PC-3 (cell line): ENCODE data around the gene ZNF629.
"Not testable (repeated sequence)": the region's sequence is repeated elsewhere in the genome, so short reads cannot be mapped to it uniquely, and the experiment has no call there.

Source experiments
- EZH2 ChIP-seq: fragments of 300-600 bp; sonication (generic); IDR thresholded peaks from one replicate; pipeline ENCODE4 v1.6.1; 2017; ENCODE audit warnings: antibody characterized with exemption, mild to moderate bottlenecking, low read length; ENCODE audit not compliant: unreplicated experiment
- EZH2phosphoT487 ChIP-seq: fragments of 300-600 bp; sonication (generic); IDR thresholded peaks from 2 replicates; pipeline ENCODE4 v1.6.1; 2018; ENCODE audit warnings: mild to moderate bottlenecking, antibody characterized with exemption, low read length, borderline replicate concordance
- TF ChIP-seq, protein P1 (sequence below): fragments of 300-600 bp; sonication (generic); conservative IDR thresholded peaks from 2 replicates; pipeline ENCODE4 v1.5.1; 2017; ENCODE audit warnings: antibody characterized with exemption, low read depth, mild to moderate bottlenecking, low read length

- TF ChIP-seq, protein P1, sequence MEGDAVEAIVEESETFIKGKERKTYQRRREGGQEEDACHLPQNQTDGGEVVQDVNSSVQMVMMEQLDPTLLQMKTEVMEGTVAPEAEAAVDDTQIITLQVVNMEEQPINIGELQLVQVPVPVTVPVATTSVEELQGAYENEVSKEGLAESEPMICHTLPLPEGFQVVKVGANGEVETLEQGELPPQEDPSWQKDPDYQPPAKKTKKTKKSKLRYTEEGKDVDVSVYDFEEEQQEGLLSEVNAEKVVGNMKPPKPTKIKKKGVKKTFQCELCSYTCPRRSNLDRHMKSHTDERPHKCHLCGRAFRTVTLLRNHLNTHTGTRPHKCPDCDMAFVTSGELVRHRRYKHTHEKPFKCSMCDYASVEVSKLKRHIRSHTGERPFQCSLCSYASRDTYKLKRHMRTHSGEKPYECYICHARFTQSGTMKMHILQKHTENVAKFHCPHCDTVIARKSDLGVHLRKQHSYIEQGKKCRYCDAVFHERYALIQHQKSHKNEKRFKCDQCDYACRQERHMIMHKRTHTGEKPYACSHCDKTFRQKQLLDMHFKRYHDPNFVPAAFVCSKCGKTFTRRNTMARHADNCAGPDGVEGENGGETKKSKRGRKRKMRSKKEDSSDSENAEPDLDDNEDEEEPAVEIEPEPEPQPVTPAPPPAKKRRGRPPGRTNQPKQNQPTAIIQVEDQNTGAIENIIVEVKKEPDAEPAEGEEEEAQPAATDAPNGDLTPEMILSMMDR = not testable (repeated sequence)
- not testable (repeated sequence) for TF ChIP-seq EZH2, EZH2phosphoT487
Measured at GRCh38 chr16:30809675-30810074, 22.7 kb upstream of the ZNF629 start.
